ENCODE data around the gene SIX4.
"Not testable (repeated sequence)": the region's sequence is repeated elsewhere in the genome, so short reads cannot be mapped to it uniquely, and the experiment has no call there.

The SIX4 gene

GRCh38 chr14:60736494-60736893, 12.3 kb upstream of the SIX4 start (continued):
- no peak for TF ChIP-seq POU6F1 (CRISPR knock-in tag; IDR thresholded peaks at IDR 0.05; ENCODE audit: borderline replicate concordance, low read depth)

GRCh38 chr14:60735416-60735815, 11.3 kb upstream of the SIX4 start:
- TF ChIP-seq ZFP3 (CRISPR knock-in tag; IDR thresholded peaks at IDR 0.05) = no peak
- no peak for TF ChIP-seq SNAI2 (CRISPR knock-in tag; IDR thresholded peaks at IDR 0.05)
- ATAC-seq = peak; percentile 9

- ATAC-seq = peak; percentile 97
- no peak for TF ChIP-seq ZFP3 (CRISPR knock-in tag; IDR thresholded peaks at IDR 0.05)
- no peak for TF ChIP-seq SNAI2 (CRISPR knock-in tag; IDR thresholded peaks at IDR 0.05)
- TF ChIP-seq ZC3H10 (CRISPR knock-in tag; IDR thresholded peaks at IDR 0.05) = no peak
- TF ChIP-seq CSDC2 (CRISPR knock-in tag; IDR thresholded peaks at IDR 0.05) = no peak
- TF ChIP-seq GLIS3 (CRISPR knock-in tag; IDR thresholded peaks at IDR 0.05) = no peak
- no peak for TF ChIP-seq ESRRG (CRISPR knock-in tag; IDR thresholded peaks at IDR 0.05)
- TF ChIP-seq ZNF565 (CRISPR knock-in tag; conservative IDR thresholded peaks at IDR 0.05; ENCODE audit: low read depth) = no peak
- no peak for TF ChIP-seq PPARA (CRISPR knock-in tag; IDR thresholded peaks at IDR 0.05; ENCODE audit: borderline replicate concordance)
- TF ChIP-seq OSR1 (CRISPR knock-in tag; IDR thresholded peaks at IDR 0.05) = no peak
- TF ChIP-seq ZFP30 (CRISPR knock-in tag; IDR thresholded peaks at IDR 0.05) = no peak
Observed at GRCh38 chr14:60734465-60735242, 10.5 kb upstream of the SIX4 start, which contains the start of gene MNAT1. MNAT1 (plus strand) TSS chr14:60734761; CDS start chr14:60734863, 102 bp downstream.

GRCh38 chr14:60732840-60733483, 8.8 kb upstream of the SIX4 start:
- no peak for ATAC-seq
- no peak for TF ChIP-seq ZFP30 (CRISPR knock-in tag; IDR thresholded peaks at IDR 0.05)
- TF ChIP-seq POU6F1 (CRISPR knock-in tag; IDR thresholded peaks at IDR 0.05; ENCODE audit: borderline replicate concordance, low read depth) = no peak
- no peak for TF ChIP-seq SNAI2 (CRISPR knock-in tag; IDR thresholded peaks at IDR 0.05)
- no peak for TF ChIP-seq PATZ1 (CRISPR knock-in tag; IDR thresholded peaks at IDR 0.05; ENCODE audit: borderline replicate concordance)
- no peak for TF ChIP-seq ARNTL (CRISPR knock-in tag; IDR thresholded peaks at IDR 0.05; ENCODE audit: borderline replicate concordance, low read depth)
- TF ChIP-seq TOX (CRISPR knock-in tag; IDR thresholded peaks at IDR 0.05; ENCODE audit: borderline replicate concordance) = no peak
- TF ChIP-seq OSR1 (CRISPR knock-in tag; IDR thresholded peaks at IDR 0.05) = no peak
- TF ChIP-seq RARB (CRISPR knock-in tag; IDR thresholded peaks at IDR 0.05) = no peak
- no peak for TF ChIP-seq CSDC2 (CRISPR knock-in tag; IDR thresholded peaks at IDR 0.05)
- no peak for TF ChIP-seq ISL1 (CRISPR knock-in tag; IDR thresholded peaks at IDR 0.05)
- TF ChIP-seq ZNF70 (CRISPR knock-in tag; IDR thresholded peaks at IDR 0.05) = no peak
- TF ChIP-seq TCF4 (CRISPR knock-in tag; IDR thresholded peaks at IDR 0.05; ENCODE audit: borderline replicate concordance) = no peak
- no peak for TF ChIP-seq PPARA (CRISPR knock-in tag; IDR thresholded peaks at IDR 0.05; ENCODE audit: borderline replicate concordance)
- TF ChIP-seq CREB5 (CRISPR knock-in tag; IDR thresholded peaks at IDR 0.05; ENCODE audit: low read depth) = no peak
- no peak for TF ChIP-seq BACH2 (CRISPR knock-in tag; IDR thresholded peaks at IDR 0.05; ENCODE audit: borderline replicate concordance)
- TF ChIP-seq ZC3H10 (CRISPR knock-in tag; IDR thresholded peaks at IDR 0.05) = no peak
- TF ChIP-seq CSRNP3 (CRISPR knock-in tag; IDR thresholded peaks at IDR 0.05) = no peak

GRCh38 chr14:60731291-60731690, 7.1 kb upstream of the SIX4 start:
- not testable (repeated sequence) for ATAC-seq
